Epithelial cell of prostate (primary cell): ENCODE data around the gene ANKRD31.

Experiments
- DNase-seq: peaks from one replicate; pipeline ENCODE4 v3.0.0-alpha.2; 2011; ENCODE audit warnings: low read depth, low spot score
- H3K27ac ChIP-seq: fragments of 450-650 bp; 2 replicates; pipeline ENCODE4 v1.5.1; 2017; ENCODE audit warnings: mild to moderate bottlenecking

ANKRD31 gene

DNA sequence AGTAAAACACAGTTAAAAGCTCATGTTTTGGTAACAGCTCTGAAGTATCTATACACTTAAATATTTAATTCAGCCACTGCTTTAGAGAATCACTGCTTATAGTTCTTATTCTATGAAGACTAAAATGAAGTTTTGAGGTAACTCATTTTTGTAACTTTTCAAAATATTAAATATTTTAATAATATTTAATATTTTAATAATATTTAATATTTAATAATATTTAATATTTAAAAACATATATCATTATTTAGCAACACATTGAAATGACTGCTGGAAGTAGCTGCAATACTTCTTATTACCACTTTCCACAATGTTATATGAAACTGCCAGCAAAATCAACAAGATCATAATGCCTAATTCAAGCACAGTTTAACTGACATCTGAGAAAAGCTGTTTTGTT lies 165.6 kb downstream of the ANKRD31 start:
- no peak for DNase-seq
- H3K27ac ChIP-seq, result no peak overlapping the region

DNA sequence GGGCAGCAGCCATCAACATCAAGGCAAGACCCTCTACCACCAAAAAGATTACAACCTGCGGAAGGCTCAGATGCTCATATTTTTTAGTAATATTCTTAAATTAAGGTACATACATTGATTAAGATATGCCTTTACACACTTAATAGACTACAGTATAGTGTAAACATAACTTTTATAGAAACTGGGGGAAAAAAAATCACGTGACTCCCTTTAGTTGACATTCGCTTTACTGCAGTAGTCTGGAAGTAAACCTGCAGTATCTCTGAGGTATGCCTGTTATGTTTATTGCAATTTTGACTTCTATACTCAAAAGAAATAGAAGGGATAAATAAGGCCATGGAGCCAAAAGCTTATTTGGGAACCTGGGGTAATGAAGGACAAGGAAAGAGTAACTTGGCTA lies 169.2 kb downstream of the ANKRD31 start:
- DNase-seq, result no peak

DNA sequence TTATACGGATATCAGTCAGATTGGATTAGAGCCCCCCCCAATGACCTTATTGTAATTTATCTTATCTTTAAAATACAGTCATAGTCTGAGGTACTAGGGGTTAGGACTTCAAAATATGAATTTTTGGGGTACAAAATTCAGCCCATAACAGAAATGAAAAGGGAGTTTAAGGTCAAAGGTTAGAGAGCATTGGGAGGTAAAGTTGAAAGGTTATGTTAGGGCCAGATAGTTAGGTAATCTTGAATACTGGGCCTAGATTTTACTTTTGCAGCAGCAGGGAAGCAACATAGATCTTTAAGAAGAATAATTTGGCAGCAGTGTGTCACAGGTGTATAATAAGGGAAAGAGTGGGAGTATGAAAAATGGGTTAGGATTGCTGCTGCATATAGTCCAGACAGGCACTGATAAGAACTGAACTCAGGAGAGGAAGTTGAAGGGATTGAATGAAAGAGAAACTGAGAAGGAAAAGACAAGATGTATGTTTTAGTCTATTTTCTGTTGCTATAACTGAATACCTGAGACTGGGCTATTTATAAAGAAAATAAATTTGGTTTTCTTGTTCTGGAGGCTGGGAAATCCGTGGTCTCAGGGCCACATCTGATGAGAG lies 173.7 kb downstream of the ANKRD31 start:
- DNase-seq, result no peak
- no peak overlapping the region for H3K27ac ChIP-seq

More for the DNA sequence above, 169.2 kb downstream of the ANKRD31 start:
- no peak overlapping the region for H3K27ac ChIP-seq

DNA sequence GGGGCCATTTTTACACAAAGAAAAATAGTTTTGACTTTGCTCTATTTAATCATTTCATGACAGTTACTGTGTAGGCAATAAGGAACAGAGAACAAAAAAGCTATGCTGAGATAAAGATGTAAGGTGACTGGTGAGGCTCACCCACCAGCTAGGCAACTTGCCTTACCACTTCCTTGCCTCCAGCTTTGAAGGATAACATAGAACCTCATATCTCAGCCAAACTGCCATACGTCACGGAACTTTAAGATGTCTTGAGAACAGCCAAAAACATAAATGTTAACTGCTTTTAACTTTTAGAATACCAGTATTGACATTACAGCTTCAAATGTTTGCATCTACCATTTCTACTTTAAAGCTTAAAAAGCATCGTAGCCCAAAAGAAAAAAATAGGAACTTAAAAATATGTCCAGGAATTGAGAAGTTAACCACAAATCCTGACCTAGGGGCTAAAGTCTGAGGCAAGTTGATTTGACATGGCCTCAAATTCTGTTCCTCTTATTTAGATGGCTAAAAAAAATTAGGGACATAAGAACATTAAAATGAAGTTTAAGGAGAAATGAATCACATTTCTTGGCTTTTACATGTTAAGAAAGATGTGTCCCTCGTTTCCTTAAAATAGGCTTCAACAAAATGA lies 176.6 kb downstream of the ANKRD31 start:
- no peak for DNase-seq
- no peak overlapping the region for H3K27ac ChIP-seq

DNA sequence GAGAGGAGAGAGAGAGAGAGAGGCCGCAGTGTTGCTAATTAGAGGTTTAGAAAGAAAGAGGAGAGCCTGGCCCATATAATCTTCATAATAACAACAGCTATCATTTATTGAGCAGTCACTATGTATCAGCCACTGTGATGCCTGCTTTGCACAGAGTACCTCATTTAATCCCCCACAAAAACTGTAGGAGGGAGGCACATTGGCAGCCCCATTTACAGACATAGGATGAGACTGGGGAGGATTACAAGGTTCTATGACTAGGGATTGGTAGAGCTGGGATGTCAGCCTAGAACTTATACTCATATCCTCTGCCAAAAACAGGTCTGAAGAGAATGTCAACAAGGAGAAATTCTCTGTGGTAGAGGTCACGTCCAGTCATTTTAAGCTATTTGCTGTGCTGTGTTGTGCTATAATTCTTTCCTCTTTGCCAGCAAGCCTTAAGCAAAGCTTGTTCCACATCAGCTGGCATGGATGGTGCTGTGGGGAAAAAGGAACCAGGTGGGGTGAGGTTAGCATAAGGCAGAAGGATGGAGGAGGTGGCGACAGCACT lies 177.6 kb downstream of the ANKRD31 start:
- no peak overlapping the region for H3K27ac ChIP-seq
- no peak for DNase-seq

DNA sequence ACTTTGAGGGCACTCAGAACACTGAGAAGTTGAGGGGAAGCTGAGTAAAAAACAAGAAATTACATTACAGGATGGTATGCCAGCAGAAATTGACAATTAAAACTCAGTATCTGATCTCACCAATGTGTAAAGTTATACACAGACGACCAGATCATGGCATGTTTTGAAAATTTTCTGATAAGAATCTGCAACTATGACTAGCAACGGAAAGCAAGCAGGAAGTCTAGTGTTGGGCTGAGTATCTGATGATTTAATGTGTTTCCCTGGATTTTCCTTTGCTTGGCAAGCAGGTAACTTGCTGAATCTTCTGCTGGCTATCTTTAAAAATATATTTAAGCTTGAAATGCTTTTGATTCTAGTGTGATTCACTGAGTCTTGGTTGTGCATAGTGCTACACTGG lies 179.1 kb downstream of the ANKRD31 start:
- no peak overlapping the region for H3K27ac ChIP-seq
- no peak for DNase-seq

- no peak for DNase-seq
Observed at GRCh38 chr5:75055727-75056144, 180.9 kb downstream of the ANKRD31 start.

GRCh38 chr5:75054134-75054930 lies 182.3 kb downstream of the ANKRD31 start:
- no peak for DNase-seq
- peak overlapping the region; percentile 84 for H3K27ac ChIP-seq

More at GRCh38 chr5:75055727-75056144, 180.9 kb downstream of the ANKRD31 start:
- no peak overlapping the region for H3K27ac ChIP-seq

DNA sequence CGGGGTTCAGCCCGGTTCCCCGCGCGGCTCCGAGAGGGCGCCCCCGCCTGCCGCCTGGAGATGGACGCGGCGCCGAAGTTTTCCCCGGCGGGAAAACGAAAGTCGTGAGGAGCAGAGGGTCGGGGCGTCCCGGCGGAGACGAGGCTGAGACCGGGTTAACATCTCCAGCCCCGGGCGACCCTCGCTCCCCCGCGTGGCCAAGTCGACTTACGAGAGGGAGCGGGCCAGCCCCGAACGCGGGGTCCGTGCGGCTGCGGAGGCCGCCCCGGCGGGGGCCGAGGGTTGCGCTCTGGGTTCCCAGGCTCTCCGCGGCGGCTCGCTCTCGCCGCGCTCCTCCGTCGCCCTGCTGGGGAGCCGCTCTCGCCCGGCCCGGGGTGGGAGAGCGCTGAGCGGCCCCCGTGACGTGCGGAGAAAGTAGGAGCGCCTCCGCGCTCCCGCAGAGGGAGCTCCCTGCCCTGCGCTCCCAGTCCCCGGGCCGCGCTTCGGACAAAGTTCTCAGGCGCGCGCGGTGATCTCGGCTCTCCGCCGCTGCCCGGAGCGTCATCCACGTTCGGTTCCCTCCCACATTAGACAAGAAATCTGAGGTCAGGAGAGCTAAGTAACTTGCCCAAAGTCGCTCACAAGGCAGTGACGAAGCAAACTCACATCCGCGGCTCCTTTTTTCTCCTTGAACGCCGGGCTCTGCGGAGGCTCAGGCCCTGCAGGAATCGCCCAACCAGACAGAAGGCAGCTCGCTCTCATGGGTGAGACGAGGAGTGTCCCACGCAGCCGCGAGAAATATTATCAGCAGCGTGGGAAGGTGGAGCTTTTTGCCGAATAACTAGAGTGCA lies 183.2 kb downstream of the ANKRD31 start:
- H3K27ac ChIP-seq, result peak overlapping the region; percentile 84

DNA sequence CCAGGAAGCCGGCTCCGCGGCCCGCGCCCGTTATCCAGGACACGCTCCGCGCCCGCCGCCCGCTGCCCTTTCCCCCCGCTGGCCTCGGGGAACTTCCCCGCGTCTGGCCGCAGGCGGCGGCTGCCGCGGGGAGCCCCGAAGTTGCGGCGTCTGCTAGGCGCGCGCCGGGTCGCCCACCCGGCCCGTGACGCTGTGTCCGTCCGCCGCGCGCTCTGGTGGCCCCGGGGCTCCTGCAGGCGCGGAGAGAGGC lies 183.7 kb downstream of the ANKRD31 start:
- peak overlapping the region; percentile 84 for H3K27ac ChIP-seq
- DNase-seq, result no peak

More for the DNA sequence above, 183.2 kb downstream of the ANKRD31 start:
- DNase-seq, result peak; percentile 74

- DNase-seq, result no peak
- peak within 1 kb of the TSS; percentile 84 for H3K27ac ChIP-seq
Observed at GRCh38 chr5:75052192-75053053, 184.3 kb downstream of the ANKRD31 start, which contains the start of gene GCNT4. TSS of gene GCNT4 (minus strand) at chr5:75052558. CDS start at chr5:75030037, 22,521 bp downstream.

DNA sequence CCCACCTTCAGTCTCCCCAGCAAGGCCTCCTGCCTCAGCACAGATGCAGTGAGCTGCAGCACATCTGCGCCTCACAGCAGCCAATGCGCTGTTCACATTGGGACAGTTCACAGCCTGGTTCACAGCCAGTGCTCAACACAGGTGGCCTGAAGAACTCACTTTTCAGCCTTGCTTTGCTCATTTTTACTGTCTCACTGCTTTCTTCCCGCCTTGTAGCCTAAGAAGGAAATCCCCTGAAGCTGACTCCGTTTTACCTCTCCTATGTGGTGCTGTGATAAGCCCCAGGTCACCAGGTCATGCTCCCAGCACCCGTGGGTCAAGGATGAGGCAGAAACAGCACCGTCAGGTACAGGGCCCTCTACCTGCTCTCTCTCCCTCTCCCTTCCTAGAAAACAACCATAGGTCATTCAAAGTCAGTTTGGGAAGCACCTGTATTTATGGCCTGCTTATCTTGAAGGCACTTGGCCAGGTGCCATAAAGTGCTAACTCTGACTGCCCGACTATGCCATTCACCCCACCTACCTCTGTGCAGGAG lies 185.4 kb downstream of the ANKRD31 start:
- no peak for DNase-seq
- no peak overlapping the region for H3K27ac ChIP-seq

DNA sequence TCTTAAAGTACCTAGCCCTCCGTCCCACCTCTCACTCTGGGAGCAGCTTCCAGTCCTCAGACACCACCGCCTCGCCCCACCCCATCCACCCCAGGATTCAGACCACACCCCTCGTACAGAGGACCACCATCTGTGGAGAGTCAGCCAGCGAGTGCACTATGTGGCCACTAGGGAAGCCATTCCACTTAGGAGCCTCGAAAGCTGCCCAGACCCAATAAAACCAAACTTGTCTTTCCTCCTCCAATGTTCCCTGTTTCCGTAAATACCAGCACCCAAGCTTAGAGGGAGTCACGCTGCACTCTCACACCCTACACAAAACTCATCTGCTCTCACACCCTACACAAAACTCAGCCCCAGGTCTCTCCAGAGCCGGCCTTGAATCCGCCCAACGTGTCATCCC lies 186.3 kb downstream of the ANKRD31 start:
- no peak overlapping the region for H3K27ac ChIP-seq
- no peak for DNase-seq

- H3K27ac ChIP-seq, result no peak overlapping the region
- DNase-seq, result no peak
Observed at GRCh38 chr5:75049456-75050351, 187.0 kb downstream of the ANKRD31 start.

DNA sequence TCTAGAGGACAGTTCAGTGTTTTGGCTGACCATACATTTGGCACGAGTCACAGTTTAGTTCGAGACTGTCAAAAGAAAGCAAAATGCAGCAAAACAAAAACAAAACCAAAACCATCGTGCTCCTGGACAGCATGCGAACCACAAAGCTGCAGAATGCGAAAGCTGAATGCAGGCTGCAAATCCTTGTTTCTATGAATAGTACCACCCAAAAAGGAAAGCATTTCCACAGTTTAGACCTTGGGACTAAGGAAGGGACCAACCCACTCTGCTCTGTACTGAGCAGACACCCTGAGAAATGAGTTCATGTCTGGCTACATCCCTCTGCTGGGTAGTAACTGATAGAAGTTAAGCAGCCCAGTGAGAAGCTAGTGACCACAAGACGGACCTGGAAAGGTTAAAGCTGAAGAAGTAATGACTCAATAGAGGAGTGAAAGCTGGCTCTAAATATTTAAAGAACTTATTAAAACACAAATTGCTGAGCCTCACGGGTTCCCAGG lies 188.2 kb downstream of the ANKRD31 start:
- no peak overlapping the region for H3K27ac ChIP-seq
- DNase-seq, result no peak

- DNase-seq, result no peak
- peak overlapping the region; percentile 76 for H3K27ac ChIP-seq
Observed at GRCh38 chr5:75047356-75047755, 189.3 kb downstream of the ANKRD31 start.

- peak overlapping the region; percentile 76 for H3K27ac ChIP-seq
- no peak for DNase-seq
Observed at GRCh38 chr5:75046366-75047142, 190.1 kb downstream of the ANKRD31 start.
